HK-2 (cell line): ENCODE measurements around the gene PNLIP.

Source experiments
- DNase-seq: peaks from one replicate; pipeline ENCODE4 v3.0.0-alpha.2; 2018; ENCODE audit not compliant: unreplicated experiment

Gene PNLIP

GRCh38 chr10:116614796-116615195 lies 69.1 kb downstream of the PNLIP start:
- no peak for DNase-seq

GRCh38 chr10:116615199-116615776 lies 69.6 kb downstream of the PNLIP start:
- DNase-seq, result no peak
